IPS-11a (cell line): ENCODE results near the gene SLC25A29.
"Not testable (repeated sequence)": the region's sequence is repeated elsewhere in the genome, so short reads cannot be mapped to it uniquely, and the experiment has no call there.

Source experiments
- H3K4me3 ChIP-seq: one replicate; pipeline ENCODE4 v1.5.1; 2013; ENCODE audit warnings: low read depth, low read length, control low read depth

The SLC25A29 gene

GRCh38 chr14:100294963-100295330, 11.3 kb downstream of the SLC25A29 start:
- H3K4me3 ChIP-seq: no peak overlapping the region

GRCh38 chr14:100294213-100294962, 11.9 kb downstream of the SLC25A29 start:
- H3K4me3 ChIP-seq: no peak overlapping the region

DNA sequence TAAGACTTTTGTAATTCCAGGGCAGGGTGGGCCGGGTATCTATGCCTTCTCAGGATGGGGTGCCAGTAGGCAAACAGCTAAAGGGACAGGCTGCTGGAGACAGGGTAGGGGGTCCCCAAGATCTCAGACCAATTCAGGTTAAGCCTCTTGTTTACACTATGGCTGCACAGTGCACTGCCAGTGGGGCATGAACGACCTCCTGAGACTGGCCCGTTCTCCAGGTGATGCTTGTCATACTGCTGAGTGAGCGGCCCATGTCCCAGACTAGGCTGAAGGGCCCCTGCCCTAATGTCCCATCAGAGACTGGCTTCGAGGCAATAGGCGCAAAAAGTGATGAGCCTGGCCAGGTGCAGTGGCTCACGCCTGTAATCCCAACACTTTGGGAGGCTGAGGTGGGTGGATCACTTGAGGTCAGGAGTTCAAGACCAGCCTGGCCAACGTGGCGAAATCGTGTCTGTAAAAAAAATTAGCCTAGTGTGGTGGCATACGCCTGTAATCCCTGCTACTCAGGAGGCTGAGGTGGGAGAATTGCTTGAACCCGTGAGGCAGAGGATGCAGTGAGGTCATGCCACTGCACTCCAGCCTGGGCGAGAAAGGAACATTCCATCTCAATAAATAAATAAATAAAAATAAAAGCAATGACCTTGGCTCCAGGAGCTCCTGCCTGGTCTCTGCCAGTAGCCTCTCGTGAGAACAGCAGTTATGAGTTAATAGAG, 12.6 kb downstream of the SLC25A29 start:
- H3K4me3 ChIP-seq: no peak overlapping the region

GRCh38 chr14:100292776-100293461, 13.3 kb downstream of the SLC25A29 start:
- no peak overlapping the region for H3K4me3 ChIP-seq

- H3K4me3 ChIP-seq: no peak overlapping the region
These were observed 13.9 kb downstream of the SLC25A29 start for GRCh38 chr14:100292301-100292775.

DNA sequence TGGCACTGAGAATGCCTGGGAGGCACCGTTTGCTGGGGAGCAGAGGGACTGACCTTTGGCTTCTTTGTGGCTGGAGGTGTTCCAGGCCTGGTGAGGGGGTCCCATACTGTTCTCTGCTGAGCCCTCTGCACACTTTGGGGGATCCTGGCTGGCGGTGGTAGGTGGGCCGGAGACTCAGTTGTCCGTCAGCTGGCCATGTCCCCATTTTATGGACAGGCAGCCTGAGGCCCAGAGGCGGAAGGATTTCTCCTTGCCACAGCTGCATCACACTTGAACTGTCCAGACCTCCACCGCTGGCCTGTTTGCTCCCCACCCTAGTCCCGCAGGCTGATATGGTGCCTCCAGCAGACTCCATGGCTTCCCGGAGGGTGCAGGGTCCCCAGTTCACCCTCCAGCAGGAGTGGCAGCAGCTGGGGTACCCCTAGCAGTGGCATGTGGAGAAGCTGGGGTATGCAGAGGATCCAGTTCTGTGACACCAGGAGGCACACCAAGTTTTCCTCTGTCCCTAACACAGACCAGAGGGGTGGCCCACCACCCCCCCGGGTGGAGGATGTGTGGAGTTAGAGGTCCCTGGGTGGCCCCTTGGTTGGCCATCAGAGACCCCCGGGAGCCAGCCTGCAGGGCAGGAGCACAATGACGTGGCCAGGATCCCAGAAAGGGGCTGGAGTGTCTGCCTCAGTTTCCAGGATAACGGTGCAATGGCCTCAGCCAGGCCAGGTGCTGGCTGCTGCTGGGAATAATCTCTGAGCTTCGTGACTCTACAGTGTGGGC, 14.8 kb downstream of the SLC25A29 start:
- no peak overlapping the region for H3K4me3 ChIP-seq

DNA sequence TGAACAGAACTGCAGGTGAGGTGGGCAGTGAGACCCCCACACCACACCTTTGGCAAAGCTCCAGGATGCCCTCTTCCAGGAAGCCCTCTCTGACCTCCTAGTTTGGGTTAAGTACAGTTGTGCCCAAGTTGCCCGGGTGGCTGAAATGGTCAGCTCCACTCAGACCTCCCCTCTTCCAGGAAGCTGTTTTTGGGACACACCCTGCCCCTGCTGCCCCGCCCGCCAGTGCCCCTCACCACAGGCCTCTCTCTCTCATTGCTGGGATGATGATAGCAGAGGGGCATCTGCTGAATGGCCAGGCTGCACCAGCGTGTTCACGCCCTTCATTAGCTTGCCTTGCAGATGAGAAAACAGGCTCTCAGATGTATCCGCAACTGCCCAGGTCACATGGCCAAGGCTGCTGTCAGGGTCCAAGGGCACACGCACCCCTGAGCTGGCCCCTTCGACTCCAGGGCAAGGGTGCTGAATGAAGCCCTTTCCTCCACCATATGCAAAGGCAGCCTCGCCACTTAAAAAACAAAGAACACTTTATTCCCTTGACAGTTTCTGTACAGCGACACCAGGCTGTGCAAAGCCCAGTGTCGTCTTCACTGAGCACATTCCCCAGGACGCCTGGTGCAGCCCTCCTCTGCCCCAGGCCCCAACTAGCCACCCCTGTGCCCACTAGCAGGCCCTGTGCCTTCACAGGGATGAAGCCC, 15.5 kb downstream of the SLC25A29 start:
- H3K4me3 ChIP-seq: no peak overlapping the region

DNA sequence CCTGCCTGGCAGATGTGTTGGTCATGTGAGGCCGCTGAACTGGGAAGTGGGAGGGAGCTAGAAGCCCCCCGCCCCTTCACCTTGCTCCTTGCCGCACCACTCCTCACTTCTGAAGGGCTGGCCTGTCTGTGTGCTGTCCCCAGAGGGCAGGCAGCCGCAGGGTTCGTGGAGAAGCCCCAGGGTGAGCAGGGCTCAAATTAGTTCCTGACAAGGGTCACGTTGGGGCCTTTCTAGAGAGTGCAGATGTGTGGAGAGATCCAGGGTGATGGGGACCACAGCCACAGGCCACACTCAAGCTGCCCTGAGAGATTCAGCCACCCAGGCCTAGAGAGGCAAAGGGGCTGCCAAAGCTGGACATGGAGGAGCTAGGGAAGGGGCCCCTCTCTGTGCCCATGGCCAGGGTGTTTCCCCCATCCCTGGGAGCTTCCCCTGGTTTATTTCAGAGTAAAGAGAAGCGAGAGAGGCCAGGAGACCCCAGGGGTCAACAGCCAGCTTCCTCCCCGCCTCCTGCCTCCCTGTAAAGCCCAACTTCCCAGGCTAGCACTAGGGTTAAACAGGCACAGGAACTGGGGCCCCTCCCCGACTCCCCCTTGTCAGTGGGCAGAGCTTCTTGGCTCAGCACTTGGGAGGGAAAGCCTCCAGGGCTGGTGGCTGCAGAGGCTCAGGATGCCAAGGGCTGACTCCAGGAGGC, 16.2 kb downstream of the SLC25A29 start:
- H3K4me3 ChIP-seq: no peak overlapping the region

DNA sequence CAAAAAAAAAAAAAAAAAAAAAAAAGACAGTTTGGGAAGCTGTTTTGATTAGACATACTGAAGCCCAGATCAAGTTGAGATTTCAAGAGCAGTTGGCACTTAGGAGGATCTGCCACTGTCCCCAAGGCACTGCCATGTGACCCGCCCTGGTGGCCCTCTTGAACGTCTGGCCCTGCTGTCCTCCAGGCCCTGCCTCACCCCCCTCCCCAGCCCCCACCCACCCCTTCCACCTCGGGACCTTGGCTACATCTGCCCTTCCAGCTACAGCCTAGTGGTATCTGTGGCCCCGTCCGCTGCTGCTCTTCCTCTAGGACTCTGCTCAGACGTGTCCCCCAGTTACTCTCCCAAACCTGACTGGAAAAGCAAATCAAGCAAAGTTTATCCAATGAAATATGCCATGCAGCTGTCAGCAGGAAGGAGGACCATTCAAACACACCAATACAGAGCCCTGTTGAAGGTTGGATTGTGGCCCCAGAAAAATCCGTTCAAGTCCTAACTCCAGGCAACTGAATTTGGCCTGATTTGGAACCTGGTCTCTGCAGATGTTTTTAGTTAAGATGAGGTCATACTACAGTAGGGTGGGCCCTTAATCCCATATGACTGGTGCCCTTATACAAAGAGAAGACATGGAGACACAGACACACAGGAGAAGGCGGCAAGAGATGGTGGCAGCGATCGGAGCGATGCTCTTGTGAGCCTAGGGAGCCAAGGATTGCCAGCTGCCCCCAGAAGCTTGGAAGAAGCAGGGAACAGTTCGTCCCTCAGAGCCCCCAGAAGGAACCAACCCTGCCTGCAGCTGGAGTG, 17.7 kb downstream of the SLC25A29 start:
- no peak overlapping the region for H3K4me3 ChIP-seq

DNA sequence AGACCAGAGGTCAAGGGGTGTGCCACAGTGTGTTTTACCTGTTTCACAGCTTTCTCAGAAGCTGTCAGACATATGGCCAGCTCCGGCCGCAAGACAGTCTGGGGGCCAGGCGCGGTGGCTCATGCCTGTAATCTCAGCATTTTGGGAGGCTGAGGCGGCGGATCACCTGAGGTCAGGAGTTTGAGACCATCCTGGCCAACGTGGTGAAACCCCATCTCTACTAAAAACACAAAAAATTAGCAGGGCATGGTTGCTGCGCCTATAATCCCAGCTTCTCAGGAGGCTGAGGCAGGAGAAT, 18.3 kb downstream of the SLC25A29 start:
- not testable (repeated sequence) for H3K4me3 ChIP-seq

DNA sequence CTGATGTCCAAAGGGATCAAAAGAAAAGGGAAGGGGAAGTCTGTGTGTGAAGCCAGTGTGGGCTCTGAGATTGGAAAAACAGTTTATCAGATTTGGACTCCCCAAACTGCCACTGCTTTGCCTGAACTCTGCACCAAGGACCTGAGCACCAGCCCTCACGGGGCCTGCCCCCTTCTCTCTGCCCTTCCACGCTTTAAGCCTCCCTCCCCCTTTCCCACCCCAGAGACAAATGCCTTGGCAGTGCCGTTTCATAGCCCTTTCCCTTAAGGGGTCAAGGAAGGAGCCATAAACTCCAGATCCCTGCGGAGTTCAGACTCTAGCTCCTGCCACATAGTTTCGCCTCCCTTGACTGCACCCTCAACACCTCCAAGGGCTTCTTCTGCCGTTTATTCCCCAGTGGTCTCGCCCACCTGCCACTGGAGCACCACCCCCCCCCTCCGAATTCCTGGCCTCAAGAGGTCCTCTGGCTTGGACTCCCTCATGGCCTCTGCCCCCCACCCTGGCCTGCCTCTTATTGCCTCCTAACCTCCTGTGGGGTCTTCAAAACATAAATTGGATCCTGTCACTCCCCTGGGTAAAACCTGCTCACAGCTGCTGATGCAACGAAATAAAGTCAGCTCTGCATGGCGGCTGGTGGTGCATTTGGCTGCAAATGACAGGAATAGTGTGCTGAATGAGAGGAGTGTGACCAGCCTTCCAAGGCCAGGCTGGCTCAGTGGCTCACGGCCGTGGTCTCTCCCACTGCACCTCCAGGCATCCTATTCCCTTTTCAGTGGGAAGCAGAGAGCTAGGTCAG, 18.8 kb downstream of the SLC25A29 start:
- H3K4me3 ChIP-seq: no peak overlapping the region

DNA sequence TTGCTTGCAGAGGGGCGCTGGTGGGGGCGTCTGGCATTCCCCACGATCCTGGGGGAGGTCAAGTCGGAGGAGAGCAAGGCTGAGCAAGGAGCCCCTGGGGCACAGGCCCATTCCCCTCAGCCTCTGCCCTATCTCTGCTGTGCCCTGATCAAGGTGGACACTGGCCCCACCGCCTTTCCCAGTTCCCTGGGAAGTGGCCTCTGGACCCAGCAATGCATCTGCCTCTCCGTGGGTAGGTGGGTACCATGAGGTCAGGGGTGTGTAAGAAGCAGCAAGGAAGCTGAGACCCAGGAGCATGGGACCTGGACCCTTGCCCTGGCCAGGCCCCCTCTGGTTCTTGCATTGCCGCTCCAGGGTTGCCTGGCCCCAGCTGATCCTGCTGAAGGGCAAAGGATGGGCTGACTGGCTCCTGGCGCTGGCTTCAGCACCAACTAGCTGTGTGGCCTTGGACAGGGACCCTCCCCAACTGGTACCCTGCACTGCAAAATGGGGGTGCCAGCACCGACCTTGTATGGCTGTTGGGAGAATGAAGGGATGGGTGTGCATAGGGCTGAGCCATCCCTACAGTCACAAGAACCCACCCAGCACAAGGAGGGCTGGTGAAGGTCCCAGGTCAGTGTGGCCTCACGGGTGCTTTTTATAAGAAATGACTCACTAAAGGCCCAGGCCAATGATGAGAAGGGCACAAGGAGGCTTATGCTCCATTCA, 19.6 kb downstream of the SLC25A29 start:
- no peak overlapping the region for H3K4me3 ChIP-seq

DNA sequence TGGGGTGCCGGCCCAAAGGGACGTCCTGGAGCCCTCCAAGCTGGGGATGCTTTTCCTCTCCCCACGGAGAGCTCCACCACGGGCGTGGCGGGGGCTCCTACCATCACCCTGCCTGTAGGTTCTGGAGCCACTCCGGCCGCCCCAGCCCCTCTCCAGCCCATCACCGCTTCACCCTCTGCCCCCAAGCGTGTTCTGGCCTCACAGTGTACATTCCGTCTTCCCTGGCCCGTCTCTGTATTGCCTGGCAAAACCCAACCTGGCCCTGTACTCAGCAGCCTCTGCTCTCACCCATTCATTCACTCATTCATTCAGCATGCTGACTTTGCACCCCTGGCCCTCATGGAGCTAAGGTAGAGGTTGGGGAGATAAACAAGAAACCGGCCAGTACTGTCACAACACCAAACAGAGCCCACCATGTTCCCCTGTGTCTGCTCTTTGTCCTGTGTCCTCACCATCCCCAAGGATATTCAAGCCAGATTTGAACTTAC, 20.3 kb downstream of the SLC25A29 start:
- H3K4me3 ChIP-seq: no peak overlapping the region

DNA sequence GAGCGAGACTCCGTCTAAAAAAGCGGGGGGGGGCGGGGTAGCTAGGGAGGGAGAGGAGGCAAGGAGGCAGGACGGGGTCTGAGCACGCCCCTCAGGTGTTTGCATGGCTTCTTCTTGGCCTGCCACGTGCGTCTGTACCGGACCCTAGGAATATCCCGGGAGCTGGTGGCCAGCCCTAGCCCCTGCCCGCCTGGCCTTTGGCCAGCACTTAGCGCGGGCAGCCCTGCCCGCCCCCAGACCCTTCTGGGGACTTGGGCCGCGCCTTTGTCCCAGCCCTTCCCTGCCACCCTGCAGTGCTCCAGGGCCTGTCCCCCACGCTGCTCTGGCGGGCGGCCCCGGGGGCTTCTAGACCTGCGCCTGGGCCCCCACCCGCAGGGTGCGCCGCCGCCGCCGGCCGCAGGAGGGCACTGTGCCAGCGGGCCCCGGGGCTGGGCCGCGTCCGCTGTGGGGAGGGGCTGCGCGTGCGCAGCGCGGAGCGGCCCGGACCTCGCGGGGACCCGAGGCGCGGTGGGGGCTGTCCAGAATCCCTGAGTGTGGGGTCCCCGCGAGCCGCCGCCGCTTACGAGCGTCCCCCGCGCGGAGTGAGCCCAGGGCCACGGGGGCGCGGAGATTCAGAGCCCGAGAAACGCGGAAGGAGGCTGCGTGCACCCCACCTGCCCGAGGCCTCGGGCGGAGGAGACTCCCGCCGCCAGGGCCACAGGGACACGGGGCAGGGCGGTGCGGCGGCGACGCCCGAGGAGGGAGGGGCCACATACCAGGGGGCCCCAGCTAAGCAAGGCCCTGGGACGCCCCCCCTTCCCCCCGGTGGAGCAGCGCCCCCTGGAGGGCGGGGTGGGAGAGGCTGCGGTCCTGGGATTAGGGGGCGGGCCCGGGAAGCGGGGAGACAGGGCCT, 21.0 kb downstream of the SLC25A29 start:
- H3K4me3 ChIP-seq: peak overlapping the region; percentile 53

- H3K4me3 ChIP-seq: no peak overlapping the region
These were observed 22.0 kb downstream of the SLC25A29 start for GRCh38 chr14:100283984-100284881.

DNA sequence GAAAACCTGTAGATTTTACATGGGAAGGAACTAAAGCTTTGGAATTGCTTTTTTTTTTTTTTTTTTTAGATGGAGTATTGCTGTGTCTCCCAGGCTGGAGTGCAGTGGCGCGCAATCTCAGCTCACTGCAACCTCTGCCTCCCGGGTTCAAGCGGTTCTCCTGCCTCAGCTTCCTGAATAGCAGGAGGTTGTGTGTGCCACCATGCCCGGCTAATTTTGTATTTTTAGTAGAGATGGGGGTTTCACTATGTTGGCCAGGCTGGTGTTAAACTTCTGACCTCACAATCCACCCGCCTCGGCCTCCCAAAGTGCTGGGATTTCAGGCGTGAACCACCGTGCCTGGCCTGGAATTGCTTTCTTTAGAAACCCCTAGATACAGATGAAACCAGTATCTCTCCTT, 22.8 kb downstream of the SLC25A29 start:
- H3K4me3 ChIP-seq: not testable (repeated sequence)
